Activated CD8-positive, alpha-beta memory T cell treated with anti-CD3 and anti-CD28 coated beads, Interleukin-2, amount 50 U/mL, for 24 hours (primary cell): ENCODE data around the gene UHRF2.
"Not testable (repeated sequence)": the region's sequence is repeated elsewhere in the genome, so short reads cannot be mapped to it uniquely, and the experiment has no call there.

Experiments
- DNase-seq: peaks from one replicate; pipeline ENCODE4 v3.0.0-alpha.2; 2020; ENCODE audit errors: extremely low read depth

UHRF2 gene

GRCh38 chr9:6428940-6429889 is 16.2 kb downstream of the UHRF2 start:
- DNase-seq = no peak

GRCh38 chr9:6431038-6431437 is 18.0 kb downstream of the UHRF2 start:
- no peak for DNase-seq

- no peak for DNase-seq
Observed at GRCh38 chr9:6433410-6433809, 20.4 kb downstream of the UHRF2 start.

- DNase-seq = no peak
Observed at GRCh38 chr9:6439051-6439703, 26.2 kb downstream of the UHRF2 start.

GRCh38 chr9:6440405-6440804 is 27.4 kb downstream of the UHRF2 start:
- DNase-seq = no peak

- DNase-seq = no peak
Observed at GRCh38 chr9:6441269-6441668, 28.3 kb downstream of the UHRF2 start.

- no peak for DNase-seq
Observed at GRCh38 chr9:6443661-6444060, 30.7 kb downstream of the UHRF2 start.

- DNase-seq = no peak
Observed at GRCh38 chr9:6444128-6444527, 31.1 kb downstream of the UHRF2 start.

GRCh38 chr9:6449086-6449485 is 36.1 kb downstream of the UHRF2 start:
- no peak for DNase-seq

- no peak for DNase-seq
Observed at GRCh38 chr9:6449645-6450044, 36.6 kb downstream of the UHRF2 start.

- DNase-seq = no peak
Observed at GRCh38 chr9:6450641-6451375, 37.8 kb downstream of the UHRF2 start.

- not testable (repeated sequence) for DNase-seq
Observed at GRCh38 chr9:6455292-6455691, 42.3 kb downstream of the UHRF2 start.

GRCh38 chr9:6458704-6459103 is 45.7 kb downstream of the UHRF2 start:
- DNase-seq = not testable (repeated sequence)

- DNase-seq = no peak
Observed at GRCh38 chr9:6459718-6460117, 46.7 kb downstream of the UHRF2 start.

- DNase-seq = no peak
Observed at GRCh38 chr9:6460189-6460768, 47.3 kb downstream of the UHRF2 start.

GRCh38 chr9:6461619-6462018 is 48.6 kb downstream of the UHRF2 start:
- DNase-seq = no peak

- no peak for DNase-seq
Observed at GRCh38 chr9:6467006-6467625, 54.1 kb downstream of the UHRF2 start.

GRCh38 chr9:6471231-6471850 is 58.3 kb downstream of the UHRF2 start:
- DNase-seq = no peak

GRCh38 chr9:6473151-6473550 is 60.2 kb downstream of the UHRF2 start:
- DNase-seq = no peak

GRCh38 chr9:6479959-6480358 is 67.0 kb downstream of the UHRF2 start:
- DNase-seq = no peak

GRCh38 chr9:6484210-6484609 is 71.2 kb downstream of the UHRF2 start:
- DNase-seq = no peak
